DOHH2 (cell line): ENCODE data around the gene H2AZ2.

ENCODE experiments used
- H3F3A ChIP-seq: fragments of 200-600 bp; sonication (generic), shearing (Covaris generic); 2 replicates; pipeline ENCODE4 v1.6.0; 2016; ENCODE audit warnings: antibody characterized with exemption, mild to moderate bottlenecking; ENCODE audit not compliant: control insufficient read depth, insufficient read depth
- H3K27ac ChIP-seq: fragments of 200-600 bp; sonication (generic); 2 replicates; pipeline ENCODE4 v1.5.1; 2014; ENCODE audit warnings: low read depth, mild to moderate bottlenecking, low read length, moderate library complexity
- H3K27me3 ChIP-seq: fragments of 200-600 bp; sonication (generic); 2 replicates; pipeline ENCODE4 v1.6.1; 2014; ENCODE audit warnings: mild to moderate bottlenecking, low read length, mixed read lengths; ENCODE audit not compliant: control insufficient read depth
- H3K36me3 ChIP-seq: fragments of 200-600 bp; sonication (generic); 2 replicates; pipeline ENCODE4 v1.6.1; 2014; ENCODE audit warnings: mild to moderate bottlenecking, low read length, moderate library complexity, mixed read lengths; ENCODE audit not compliant: control insufficient read depth
- H3K4me1 ChIP-seq: fragments of 200-600 bp; sonication (generic); 2 replicates; pipeline ENCODE4 v1.6.1; 2014; ENCODE audit warnings: mild to moderate bottlenecking, low read length, mixed read lengths; ENCODE audit not compliant: control insufficient read depth
- H3K4me2 ChIP-seq: fragments of 200-600 bp; sonication (generic); 2 replicates; pipeline ENCODE4 v1.6.0; 2014; ENCODE audit warnings: mild to moderate bottlenecking, low read length, moderate library complexity
- H3K4me3 ChIP-seq: fragments of 200-600 bp; sonication (generic); 2 replicates; pipeline ENCODE4 v1.5.1; 2014; ENCODE audit warnings: mild to moderate bottlenecking, low read length, mixed read lengths
- H3K79me2 ChIP-seq: fragments of 200-600 bp; sonication (generic); 2 replicates; pipeline ENCODE4 v1.6.1; 2014; ENCODE audit warnings: mild to moderate bottlenecking, low read length, mixed read lengths; ENCODE audit not compliant: control insufficient read depth
- H3K9me2 ChIP-seq: fragments of 200-600 bp; sonication (generic); replicated peaks from 2 replicates; pipeline ENCODE4 v1.6.1; 2014; ENCODE audit warnings: mild to moderate bottlenecking, low read length, mixed read lengths; ENCODE audit not compliant: control insufficient read depth
- H3K9me3 ChIP-seq: fragments of 200-600 bp; sonication (generic); 2 replicates; pipeline ENCODE4 v1.6.1; 2014; ENCODE audit warnings: antibody characterized with exemption, low read length, mixed read lengths; ENCODE audit not compliant: control insufficient read depth, insufficient read depth
- H4K20me1 ChIP-seq: fragments of 200-600 bp; sonication (generic); 2 replicates; pipeline ENCODE4 v1.6.0; 2014; ENCODE audit warnings: low read depth, mild to moderate bottlenecking, antibody characterized with exemption, low read length, moderate library complexity; ENCODE audit not compliant: control insufficient read depth, insufficient read depth
- CTCF ChIP-seq: fragments of 200-600 bp; sonication (generic); IDR thresholded peaks from one replicate; pipeline ENCODE4 v1.5.1; 2014; ENCODE audit warnings: antibody characterized with exemption, mild to moderate bottlenecking, low read depth, low read length; ENCODE audit not compliant: poor library complexity, severe bottlenecking
- EZH2phosphoT487 ChIP-seq: fragments of 200-600 bp; sonication (generic); IDR thresholded peaks from 2 replicates; pipeline ENCODE4 v1.6.1; 2017; ENCODE audit warnings: borderline replicate concordance, mild to moderate bottlenecking, antibody characterized with exemption, low read length, moderate library complexity, mixed read lengths

H2AZ2 gene

GRCh38 chr7:44847920-44848634 is at the start of gene H2AZ2:
Gene H2AZ2 (minus strand): TSS chr7:44848087. CDS start chr7:44847971, 116 bp downstream.
- TF ChIP-seq CTCF (no peak), EZH2phosphoT487 (no peak)
- peak within 1 kb of the TSS; percentile 89 for H3K4me2 ChIP-seq
- peaks cover 25% of the 10 kb centered on the region for H3F3A ChIP-seq
- H3K36me3 ChIP-seq = peaks cover 52% of the 10 kb centered on the region
- H3K4me3 ChIP-seq = peak within 1 kb of the TSS; percentile 88
- H4K20me1 ChIP-seq = peaks cover 32% of the 10 kb centered on the region
- no peaks in the 10 kb centered on the region for H3K9me3 ChIP-seq
- H3K9me2 ChIP-seq = no peaks in the 10 kb centered on the region
- H3K27ac ChIP-seq = peak within 1 kb of the TSS; percentile 87
- peaks cover 37% of the 10 kb centered on the region for H3K4me1 ChIP-seq
- H3K79me2 ChIP-seq = peaks cover 62% of the 10 kb centered on the region
- H3K27me3 ChIP-seq = no peaks in the 10 kb centered on the region

- Histone ChIP-seq H3K79me2 (no peaks in the 10 kb centered on the region), H3K4me3 (no peak overlapping the region), H3K36me3 (no peaks in the 10 kb centered on the region), H3K9me2 (no peaks in the 10 kb centered on the region), H4K20me1 (no peaks in the 10 kb centered on the region), H3F3A (no peaks in the 10 kb centered on the region; the same call in 1 of the 2 replicates), H3K27ac (no peak overlapping the region), H3K27me3 (no peaks in the 10 kb centered on the region), H3K4me1 (peaks cover 9% of the 10 kb centered on the region), H3K9me3 (no peaks in the 10 kb centered on the region), H3K4me2 (no peak overlapping the region)
- no peak for TF ChIP-seq EZH2phosphoT487
- no peak for TF ChIP-seq CTCF
These were observed 49.4 kb upstream of the H2AZ2 start for GRCh38 chr7:44897309-44897708.

GRCh38 chr7:44894888-44895580 is 47.1 kb upstream of the H2AZ2 start:
- H3F3A ChIP-seq = no peaks in the 10 kb centered on the region; the same call in 1 of the 2 replicates
- no peaks in the 10 kb centered on the region for H3K36me3 ChIP-seq
- no peaks in the 10 kb centered on the region for H3K9me3 ChIP-seq
- TF ChIP-seq EZH2phosphoT487 = no peak
- TF ChIP-seq CTCF = no peak
- no peaks in the 10 kb centered on the region for H3K79me2 ChIP-seq
- H3K27me3 ChIP-seq = no peaks in the 10 kb centered on the region
- H4K20me1 ChIP-seq = no peaks in the 10 kb centered on the region
- no peak overlapping the region for H3K4me2 ChIP-seq
- no peak overlapping the region for H3K4me3 ChIP-seq
- no peak overlapping the region for H3K27ac ChIP-seq
- H3K9me2 ChIP-seq = no peaks in the 10 kb centered on the region
- peaks cover 19% of the 10 kb centered on the region for H3K4me1 ChIP-seq
